NCI-H510A (cell line): ENCODE results near the gene KIF26B.

Experiments
- DNase-seq: peaks from one replicate; lab custom pipeline; 2025; lab: John Stamatoyannopoulos, UW

The KIF26B gene

GRCh38 chr1:245751726-245752470 is 597.1 kb downstream of the KIF26B start:
- no peak for DNase-seq

- no peak for DNase-seq
Observed at GRCh38 chr1:245752561-245752960, 597.8 kb downstream of the KIF26B start.

- no peak for DNase-seq
Observed at GRCh38 chr1:245753807-245754206, 599.0 kb downstream of the KIF26B start.

DNA sequence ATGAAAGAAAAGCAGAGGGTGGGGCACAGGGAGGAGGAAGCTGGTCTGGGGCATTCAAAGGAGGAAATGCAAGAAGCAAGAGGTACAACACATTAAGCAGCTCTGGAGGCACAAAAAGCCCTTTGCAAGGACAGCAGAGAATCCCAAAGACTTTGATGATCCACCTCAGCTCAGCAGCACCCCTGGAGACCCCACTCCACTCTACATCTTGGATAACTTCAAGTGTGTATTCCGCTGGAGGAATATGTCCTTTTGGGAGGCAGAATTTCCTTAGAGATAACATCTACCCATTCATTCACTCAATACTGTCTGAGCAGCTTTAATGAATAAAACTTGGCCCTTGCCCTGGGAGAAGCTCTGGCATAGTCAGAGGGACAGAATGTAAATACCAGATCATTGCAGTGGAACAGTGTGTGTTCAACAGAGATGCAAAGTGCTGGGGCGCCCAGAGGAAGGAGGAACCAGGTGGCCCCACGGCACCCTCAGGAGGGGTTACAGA is 599.7 kb downstream of the KIF26B start:
- DNase-seq, result no peak
